ENCODE data around the gene UQCC2.

The UQCC2 gene

DNA sequence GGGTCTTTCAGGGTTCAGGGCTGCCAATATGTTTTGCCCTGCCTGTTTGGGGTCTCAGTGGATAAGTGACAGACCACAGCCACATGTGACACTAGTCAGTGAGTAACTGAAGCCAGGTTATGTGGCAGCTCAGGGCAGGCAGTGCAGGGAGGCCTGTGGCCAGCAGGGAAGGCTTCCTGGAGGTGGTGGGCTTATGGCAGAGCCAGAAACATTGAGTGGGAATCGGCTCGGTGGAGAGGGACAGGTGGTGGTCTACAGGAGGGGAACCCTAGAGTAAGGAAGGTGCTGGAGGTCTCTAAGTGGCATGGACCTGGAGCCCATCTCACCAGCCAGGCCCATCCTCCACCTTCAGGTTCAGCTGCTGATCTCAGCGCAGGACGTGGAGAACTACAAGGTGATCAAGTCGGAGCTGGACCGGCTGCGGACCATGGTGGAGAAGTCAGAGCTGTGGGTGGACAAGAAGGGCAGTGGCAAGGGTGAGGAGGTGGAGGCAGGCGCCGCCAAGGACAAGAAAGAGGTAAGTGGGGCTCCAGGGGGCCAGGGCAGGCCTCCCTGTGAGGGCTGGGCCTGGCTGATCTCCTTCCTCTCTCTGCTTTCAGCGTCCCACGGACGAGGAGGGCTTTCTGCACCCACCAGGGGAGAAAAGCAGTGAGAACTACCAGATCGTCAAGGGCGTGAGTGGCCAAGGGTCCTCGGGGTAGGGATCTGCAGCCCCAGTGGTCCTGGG, 34.9 kb downstream of the UQCC2 start:
- DNase-seq (ENCODE audit: low read depth in 2 of 2) = no peak

DNA sequence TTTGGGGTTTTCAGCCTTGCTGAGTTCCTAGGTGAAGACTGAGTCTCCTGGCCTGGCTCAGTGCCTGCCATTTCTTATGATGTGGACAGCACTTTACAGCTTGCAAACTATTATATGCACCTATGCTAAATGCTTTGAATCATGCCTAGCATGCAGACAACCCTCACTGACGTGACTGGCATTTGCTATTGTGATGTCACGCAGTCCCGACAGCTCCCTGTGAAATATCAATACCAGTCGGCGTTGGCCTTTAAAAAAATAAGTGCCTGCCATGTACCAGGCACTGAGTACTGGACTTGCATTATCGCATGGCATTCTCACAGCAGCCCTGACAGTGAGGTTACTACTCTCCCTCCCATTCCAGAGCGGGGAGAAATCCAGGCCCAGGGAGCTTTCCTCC, 35.5 kb downstream of the UQCC2 start:
- DNase-seq (ENCODE audit: low read depth in 2 of 2) = no peak

DNA sequence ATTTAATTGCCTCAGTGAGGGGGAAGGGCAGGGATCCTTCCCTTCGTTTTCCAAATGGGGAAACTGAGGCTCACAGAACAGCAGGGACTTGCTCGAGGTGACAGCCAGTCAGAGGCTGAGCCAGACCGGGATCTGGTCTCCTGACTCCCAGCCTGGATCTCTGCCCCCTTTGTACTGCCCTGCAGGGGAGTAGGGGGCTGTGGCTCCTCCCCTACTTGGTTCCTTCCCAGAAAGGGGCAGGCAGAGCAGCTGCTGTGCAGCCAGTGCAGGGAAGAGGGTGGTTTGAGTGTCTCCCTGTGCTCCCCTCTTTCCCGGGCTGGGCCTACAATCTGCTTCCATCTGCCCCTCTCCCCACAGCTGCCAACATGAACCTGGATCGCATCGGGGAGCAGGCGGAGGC, 37.6 kb downstream of the UQCC2 start:
- no peak for DNase-seq (ENCODE audit: low read depth in 2 of 2)

DNA sequence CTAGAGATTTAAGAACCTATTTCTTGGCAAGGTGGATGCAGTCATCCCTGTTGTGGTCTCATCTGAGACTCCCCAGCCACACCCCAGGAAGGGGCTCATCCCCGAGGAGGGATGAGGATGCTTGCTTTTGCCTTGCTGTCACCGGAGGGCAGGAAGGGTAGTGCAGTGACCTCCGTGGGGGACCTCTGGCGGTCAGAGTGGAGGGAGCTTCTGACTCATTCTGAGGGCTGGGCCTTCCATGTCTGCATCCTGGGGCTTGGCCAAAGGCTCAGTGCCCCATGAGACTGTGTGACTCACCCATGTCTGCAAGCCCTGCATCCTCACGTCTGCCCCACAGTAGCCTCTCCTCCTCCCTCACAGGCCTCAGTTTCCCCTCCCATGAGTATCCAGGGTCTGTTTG, 38.7 kb downstream of the UQCC2 start:
- DNase-seq (ENCODE audit: low read depth in 2 of 2) = no peak

DNA sequence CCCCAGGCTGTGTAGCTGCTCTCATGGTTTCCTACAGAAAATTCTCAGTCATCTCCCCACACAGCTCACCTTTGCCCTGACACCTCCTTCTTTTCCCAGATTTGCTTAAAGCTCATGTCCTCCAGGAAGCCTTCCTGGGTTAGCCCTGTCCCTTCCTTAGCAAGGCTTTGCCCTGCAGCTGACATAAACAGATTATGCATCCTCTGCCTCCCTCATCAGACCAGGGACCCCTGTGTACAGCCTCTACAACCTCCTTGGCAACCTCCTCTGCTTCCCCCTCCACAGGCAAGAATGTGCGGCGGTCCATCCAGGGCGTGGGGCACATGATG, 39.8 kb downstream of the UQCC2 start:
- DNase-seq (ENCODE audit: low read depth in 2 of 2) = no peak

DNA sequence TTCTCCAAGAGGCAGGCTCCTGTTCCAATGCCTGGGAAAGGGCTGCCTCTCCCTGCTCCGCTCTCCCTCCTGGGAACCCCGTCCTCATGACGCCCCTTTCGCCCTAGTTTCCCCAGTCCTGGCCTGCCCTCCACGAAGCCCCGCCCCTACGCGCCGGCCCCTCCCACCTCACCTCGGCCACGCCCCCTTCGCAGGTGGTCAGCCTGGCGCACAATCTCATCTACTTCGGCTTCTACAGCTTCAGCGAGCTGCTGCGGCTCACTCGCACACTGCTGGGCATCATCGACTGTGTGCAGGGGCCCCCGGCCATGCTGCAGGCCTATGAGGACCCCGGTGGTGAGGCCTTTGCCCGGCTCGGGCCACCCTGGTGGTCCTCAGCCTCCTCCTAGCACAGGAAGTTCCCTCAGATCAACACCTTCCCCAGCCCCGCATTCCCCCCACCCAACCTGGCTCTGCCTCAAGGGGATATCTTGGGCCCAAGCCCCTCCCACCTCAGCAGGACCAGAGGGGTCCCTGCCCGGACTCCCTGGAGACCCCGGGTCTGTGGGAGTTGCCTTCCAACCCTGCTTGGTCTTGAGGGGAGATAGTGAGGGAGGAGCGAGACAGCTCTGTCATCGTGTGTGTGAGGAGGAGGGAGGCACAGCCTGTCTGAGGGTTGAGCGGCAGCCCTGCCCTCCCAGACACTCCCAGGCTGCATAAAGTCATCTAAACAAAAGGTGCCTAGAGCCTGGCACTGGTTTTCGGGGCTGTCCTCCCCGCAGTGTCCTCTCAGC, 40.3 kb downstream of the UQCC2 start:
- no peak for DNase-seq (ENCODE audit: low read depth in 2 of 2)

DNA sequence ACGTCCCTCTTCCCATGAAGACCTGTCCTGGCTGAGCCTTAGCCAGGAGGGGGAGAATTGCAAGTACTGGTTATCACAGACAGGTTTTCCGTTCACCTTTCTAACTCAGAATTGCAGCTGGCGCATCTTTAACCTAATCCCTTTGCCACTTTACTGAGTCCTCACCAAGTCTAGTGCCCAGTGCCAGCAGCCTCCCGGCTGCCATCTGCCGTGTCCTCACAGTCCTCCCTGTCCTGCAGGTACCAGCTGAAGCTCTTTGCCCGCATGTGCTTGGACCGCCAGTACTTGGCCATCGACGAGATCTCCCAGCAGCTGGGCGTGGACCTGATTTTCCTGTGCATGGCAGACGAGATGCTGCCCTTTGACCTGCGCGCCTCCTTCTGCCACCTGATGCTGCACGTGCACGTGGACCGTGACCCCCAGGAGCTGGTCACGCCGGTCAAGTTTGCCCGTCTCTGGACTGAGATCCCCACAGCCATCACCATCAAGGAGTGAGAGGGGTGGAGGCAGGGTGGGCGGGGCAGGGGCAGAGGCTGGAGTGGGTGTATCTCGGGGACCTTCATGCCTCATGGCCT, 41.3 kb downstream of the UQCC2 start:
- DNase-seq (ENCODE audit: low read depth in 2 of 2) = no peak

DNA sequence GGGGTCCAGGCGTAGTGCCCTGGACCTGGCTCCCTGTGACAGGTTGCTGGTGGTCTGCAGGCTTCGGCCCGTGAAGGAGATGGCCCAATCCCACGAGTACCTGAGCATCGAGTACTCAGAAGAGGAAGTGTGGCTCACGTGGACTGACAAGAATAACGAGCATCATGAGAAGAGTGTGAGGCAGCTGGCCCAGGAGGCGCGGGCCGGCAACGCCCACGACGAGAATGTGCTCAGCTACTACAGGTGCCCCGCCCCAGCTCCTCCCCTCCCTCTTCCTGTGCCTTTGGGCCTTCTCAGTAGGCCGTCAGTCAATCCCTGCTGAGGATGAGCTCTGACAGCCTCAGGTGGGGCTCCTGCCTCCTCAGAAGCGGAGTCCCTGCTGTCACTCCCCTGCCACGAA, 42.6 kb downstream of the UQCC2 start:
- no peak for DNase-seq (ENCODE audit: low read depth in 2 of 2)

DNA sequence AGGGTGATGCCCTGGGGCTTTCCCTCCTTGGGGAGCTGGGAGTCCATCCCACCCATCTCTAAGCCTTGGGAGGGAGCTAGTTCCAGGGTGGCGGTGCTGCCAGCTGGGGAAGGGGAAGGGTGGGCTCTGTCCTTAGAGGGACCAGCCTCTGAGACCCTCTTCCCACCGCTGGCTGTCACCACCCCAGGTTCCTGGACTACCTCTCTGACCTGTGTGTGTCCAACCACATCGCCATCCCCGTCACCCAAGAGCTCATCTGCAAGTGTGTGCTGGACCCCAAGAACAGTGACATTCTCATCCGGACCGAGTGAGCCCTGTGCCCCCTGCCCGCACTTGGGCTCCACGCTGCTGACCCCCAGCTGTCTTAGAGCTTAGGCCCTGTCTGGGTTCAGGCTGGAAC, 43.2 kb downstream of the UQCC2 start:
- no peak for DNase-seq (ENCODE audit: low read depth in 2 of 2)

DNA sequence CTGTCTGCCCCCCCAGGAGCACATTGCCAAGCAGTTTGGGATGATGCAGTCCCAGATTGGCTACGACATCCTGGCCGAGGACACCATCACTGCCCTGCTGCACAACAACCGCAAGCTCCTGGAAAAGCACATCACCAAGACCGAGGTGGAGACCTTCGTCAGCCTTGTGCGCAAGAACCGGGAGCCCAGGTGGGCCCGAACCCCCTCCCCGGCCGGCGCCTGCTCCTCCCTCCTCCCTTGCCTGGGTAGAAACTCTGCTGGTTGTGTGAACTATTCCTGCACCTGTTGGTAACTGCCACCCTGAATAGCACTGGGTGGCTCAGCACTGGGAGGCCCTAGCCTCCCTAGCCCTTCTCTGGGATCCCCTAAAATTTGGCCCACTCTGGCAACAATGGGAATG, 43.7 kb downstream of the UQCC2 start:
- DNase-seq (ENCODE audit: low read depth in 2 of 2) = no peak

DNA sequence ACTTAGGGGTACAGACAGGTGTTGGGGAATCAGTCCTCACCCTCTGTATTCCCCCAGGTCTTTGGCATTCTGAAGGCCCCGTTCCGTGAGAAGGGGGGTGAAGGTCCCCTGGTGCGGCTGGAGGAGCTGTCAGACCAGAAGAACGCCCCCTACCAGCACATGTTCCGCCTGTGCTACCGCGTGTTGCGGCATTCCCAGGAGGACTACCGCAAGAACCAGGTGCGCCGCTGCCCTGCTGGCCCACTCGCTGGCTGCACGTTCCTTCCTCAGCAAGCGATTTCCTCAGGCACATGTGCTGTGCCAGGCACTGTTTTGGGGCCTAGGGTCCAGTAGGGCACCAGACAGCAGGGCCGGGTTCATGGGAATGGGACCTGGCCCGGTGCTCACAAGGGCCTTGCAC, 44.4 kb downstream of the UQCC2 start:
- DNase-seq (ENCODE audit: low read depth in 2 of 2) = no peak

DNA sequence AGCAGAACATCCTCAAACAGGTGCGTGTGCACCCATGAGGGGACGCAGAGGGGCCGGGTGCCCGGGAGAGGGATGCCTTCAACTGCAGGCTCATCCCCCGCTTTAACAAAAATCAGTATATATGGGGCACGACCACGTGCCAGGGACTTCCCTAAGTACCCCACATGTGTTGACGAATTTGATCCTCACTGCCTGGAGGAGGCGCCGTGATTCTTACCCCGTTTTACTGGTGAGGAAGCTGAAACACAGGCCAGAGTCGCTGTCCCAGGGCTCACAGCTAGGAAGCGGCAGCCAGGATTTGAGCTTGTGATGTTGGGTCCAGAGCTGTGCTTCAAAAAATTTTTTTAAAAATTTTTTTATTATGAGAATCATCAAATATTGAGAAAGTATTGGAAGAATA, 45.5 kb downstream of the UQCC2 start:
- no peak for DNase-seq (ENCODE audit: low read depth in 2 of 2)

DNA sequence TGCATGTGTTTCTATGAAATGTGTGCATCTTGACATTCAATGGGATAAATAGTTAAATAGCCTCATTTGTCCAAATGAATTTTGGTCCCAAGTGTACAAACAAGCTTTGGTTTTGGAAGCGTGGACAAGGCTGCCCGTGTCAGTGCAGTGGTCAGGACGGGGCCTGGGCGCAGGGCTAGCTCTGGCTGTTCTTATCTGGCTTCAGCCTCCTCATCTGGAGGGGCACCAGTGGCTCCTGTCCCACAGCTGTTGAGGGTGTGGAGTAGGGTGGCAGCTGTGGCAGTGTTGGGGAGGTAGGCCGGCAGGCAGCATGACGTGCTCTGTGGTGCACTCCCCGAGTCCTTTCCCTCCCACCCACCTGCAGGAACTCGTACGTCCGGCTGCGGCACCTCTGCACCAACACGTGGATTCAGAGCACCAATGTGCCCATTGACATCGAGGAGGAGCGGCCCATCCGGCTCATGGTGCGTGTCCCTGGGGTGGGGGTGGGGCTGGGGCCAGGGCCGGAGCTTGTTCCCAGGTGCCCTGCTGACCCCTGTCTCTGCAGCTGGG, 46.9 kb downstream of the UQCC2 start:
- no peak for DNase-seq (ENCODE audit: low read depth in 2 of 2)

DNA sequence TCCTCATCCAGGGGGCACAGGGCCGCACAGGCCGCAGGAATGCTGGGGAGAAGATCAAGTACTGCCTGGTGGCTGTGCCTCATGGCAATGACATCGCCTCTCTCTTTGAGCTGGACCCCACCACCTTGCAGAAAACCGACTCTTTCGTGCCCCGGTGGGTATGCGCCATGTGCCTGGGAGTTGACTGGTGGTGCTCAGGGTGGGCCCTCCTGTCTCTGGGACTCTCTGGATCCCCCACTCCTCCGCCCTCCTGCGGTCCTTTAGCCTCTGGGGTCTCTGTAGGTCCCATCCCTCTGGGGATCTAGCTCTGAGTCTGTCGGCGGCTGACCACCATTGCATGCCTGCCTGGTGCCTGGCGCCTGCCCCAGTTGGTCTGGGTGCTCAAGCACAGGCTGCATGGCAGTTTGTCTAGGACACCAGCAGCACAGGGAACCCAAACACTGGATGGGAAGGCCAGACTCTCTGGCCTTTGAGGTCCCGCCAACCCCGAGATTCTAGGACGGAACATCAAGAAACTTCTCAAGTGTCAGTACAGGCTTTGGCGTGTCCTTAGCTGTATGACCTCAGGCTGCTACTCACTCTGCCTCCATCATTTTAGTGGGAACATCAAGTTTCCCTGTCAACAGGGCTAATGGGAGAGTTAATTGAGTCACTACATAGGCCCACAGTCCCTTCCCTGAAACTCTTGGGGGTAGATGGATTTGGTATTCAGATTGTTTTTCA, 47.6 kb downstream of the UQCC2 start:
- no peak for DNase-seq (ENCODE audit: low read depth in 2 of 2)

DNA sequence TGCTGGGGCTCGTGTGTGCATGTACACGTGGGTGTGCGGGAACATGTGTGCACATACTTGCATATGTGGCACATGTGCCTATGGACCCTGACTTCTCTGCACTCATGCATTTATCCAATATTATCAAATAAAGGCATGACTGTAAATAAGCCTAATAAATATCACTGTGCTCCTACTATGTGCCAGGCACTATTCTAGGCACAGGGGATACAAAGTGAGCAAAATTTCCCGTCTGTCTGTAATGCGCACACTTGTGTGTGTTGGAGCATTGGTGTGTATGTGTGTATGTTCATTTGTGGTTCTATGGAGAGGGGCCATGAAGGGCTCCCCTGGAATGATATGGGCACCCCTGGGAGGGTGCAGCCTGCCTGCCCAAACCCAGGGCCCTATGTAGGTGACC, 48.5 kb downstream of the UQCC2 start:
- DNase-seq (ENCODE audit: low read depth in 2 of 2) = no peak

DNA sequence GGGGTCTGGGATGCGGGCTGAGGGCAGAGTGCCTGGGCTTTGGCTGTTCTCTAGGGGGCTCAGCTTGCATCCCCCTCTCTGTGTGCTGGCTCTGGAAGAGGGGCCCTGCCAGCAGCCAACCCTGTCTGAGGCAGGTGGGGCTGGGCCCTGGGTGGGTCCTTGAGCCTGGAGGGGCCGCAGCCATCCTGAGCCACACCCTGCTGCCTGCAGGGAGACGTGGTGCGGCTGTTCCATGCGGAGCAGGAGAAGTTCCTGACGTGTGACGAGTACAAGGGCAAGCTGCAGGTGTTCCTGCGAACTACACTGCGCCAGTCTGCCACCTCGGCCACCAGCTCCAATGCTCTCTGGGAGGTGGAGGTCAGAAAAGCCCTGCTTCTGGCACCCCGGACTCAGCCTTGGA, 49.2 kb downstream of the UQCC2 start:
- DNase-seq (ENCODE audit: low read depth in 2 of 2) = no peak

DNA sequence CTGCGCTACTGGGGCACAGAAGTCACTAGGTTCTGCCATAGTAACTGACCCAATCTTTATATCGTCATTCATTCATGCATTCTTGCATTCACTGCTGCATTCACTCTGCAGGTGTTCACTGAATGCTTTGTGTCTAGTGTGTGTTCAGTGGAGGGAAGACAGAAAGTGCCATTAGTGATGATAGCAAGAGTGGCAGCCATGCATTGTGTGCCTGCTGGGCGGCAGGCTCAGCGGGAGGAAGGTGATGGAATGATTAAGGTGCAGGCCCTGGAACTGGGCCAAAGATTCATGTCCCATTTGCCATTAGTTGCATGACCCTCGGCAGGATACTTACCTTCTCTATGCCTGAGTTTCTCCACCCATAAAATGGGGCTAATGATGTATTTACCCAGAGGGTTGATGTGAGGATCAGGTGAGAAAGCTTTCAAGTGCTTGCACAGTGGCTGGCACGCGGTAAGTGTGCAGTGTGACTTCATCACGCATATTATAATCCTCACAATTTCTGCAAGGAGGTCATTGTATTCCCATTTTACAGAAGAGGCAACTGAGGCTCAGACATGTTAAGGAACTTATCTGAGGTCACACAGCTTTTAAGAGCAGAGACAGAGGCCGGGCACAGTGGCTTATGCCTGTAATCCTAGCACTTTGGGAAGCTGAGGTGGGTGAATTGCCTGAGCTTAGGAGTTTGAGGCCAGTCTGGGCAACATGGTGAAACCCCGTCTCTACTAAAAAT, 50.2 kb downstream of the UQCC2 start:
- DNase-seq (ENCODE audit: low read depth in 2 of 2) = no peak

DNA sequence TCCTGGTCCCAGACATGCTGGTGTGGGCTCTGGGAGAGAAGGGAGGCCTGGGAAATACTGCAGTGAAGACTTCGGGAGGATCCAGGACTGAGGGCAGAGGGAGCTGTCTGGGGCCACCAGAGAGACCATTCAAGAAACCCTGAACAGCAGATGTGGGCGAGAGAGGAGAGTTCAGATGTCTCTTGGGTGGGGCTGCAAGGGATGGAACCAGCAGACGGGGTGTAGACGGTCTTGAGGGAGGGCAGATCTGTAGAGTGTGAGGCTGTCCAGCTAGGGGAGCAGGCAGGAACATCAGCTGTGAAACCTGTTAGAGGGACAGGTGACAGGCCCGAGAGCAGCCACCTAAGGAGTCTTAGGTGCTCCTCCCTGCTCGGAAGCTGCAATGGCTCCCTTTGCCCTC, 51.5 kb downstream of the UQCC2 start:
- DNase-seq (ENCODE audit: low read depth in 2 of 2) = no peak

DNA sequence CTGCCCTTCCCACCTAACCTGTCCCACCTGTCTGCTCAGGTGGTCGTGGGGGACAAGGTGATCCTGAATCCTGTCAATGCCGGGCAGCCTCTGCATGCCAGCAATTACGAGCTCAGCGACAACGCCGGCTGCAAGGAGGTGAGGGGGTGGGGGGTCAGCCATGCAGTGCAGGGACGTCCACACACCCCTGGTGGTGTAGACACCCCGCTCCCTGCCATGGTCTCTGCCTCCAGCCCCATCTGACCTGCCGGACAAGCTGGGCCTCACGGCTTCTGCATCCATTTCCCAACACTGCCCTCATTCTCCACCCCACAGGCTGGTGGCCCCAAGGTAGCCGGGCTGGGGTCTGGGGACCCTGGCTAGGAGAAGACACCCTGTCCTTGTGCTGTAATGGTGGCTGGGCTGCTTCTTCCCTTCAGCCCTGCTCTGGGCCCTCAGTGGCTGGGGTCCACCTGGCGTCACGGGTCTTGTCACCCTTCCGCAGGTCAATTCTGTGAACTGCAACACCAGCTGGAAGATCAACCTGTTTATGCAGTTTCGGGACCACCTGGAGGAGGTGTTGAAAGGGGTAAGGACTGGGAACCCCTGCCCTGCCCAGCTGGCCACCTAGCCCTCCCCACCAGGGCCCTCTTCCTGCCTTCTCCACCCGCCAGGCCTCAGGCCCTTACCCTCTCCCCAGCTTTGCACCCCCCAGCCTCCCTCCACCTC, 52.4 kb downstream of the UQCC2 start:
- DNase-seq (ENCODE audit: low read depth in 2 of 2) = no peak

DNA sequence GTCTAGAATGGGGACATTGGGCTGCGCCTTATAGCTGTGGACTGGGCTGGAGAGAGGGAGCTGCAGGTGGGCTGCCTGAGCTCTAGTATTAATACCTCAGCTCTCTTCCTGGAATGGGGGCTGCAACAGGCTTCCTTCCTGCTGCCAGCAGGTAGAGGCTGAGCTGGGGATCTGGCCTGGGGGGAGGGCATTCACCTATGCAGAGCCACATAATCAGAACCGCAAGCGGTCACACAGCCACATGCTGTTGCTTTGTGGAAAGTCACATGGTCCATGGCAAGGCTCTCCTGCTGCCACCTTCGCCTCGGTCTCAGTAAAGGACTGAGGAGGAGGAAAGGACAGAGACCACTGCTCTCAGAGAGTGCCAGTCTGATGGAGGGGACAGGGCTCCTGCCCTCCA, 54.7 kb downstream of the UQCC2 start:
- DNase-seq (ENCODE audit: low read depth in 2 of 2) = no peak

Measured in stimulated activated CD8-positive, alpha-beta memory T cell treated with anti-CD3 and anti-CD28 coated beads, Interleukin-7, amount 100 ng/mL, for 4 hours (primary cell).